Mesendoderm (in vitro differentiated cells): ENCODE data around the gene NECAB3.

Experiments
- DNase-seq: peaks from one replicate; pipeline ENCODE4 v3.0.0; 2013
- H2AK5ac ChIP-seq: 2 replicates; pipeline ENCODE4 v1.6.1; 2013; ENCODE audit warnings: low read length, inconsistent platforms
- H2BK120ac ChIP-seq: 2 replicates; pipeline ENCODE4 v1.6.1; 2013; ENCODE audit warnings: low read depth, mild to moderate bottlenecking, low read length, moderate library complexity, mixed read lengths
- H2BK15ac ChIP-seq: replicated peaks from 2 replicates; pipeline ENCODE4 v1.6.1; 2013; ENCODE audit warnings: low read depth, mild to moderate bottlenecking, moderate library complexity
- H2BK5ac ChIP-seq: 2 replicates; pipeline ENCODE4 v1.6.1; 2013; ENCODE audit warnings: low read length, inconsistent platforms
- H3K18ac ChIP-seq: 2 replicates; pipeline ENCODE4 v1.6.1; 2013; ENCODE audit warnings: mild to moderate bottlenecking, low read length, mixed read lengths
- H3K23ac ChIP-seq: one replicate; pipeline ENCODE4 v1.6.1; 2013; ENCODE audit warnings: low read length
- H3K27ac ChIP-seq: 2 replicates; pipeline ENCODE4 v1.5.1; 2013; ENCODE audit warnings: low read depth, mild to moderate bottlenecking, inconsistent platforms, low read length, moderate library complexity
- H3K27me3 ChIP-seq: 2 replicates; pipeline ENCODE4 v1.6.1; 2013; ENCODE audit warnings: low read length, control low read depth, mild to moderate bottlenecking, inconsistent platforms; ENCODE audit not compliant: insufficient read depth, poor library complexity
- H3K36me3 ChIP-seq: 2 replicates; pipeline ENCODE4 v1.6.1; 2013; ENCODE audit warnings: low read length, inconsistent platforms; ENCODE audit not compliant: control insufficient read depth, insufficient read depth
- H3K4ac ChIP-seq: one replicate; pipeline ENCODE4 v1.6.1; 2013; ENCODE audit warnings: low read depth, mild to moderate bottlenecking, low read length, moderate library complexity
- H3K4me1 ChIP-seq: 2 replicates; pipeline ENCODE4 v1.6.1; 2013; ENCODE audit warnings: low read depth, low read length, inconsistent platforms; ENCODE audit not compliant: control insufficient read depth
- H3K4me2 ChIP-seq: 2 replicates; pipeline ENCODE4 v1.6.1; 2013; ENCODE audit warnings: low read length
- H3K4me3 ChIP-seq: 2 replicates; pipeline ENCODE4 v1.5.1; 2013; ENCODE audit warnings: mild to moderate bottlenecking, low read length
- H3K56ac ChIP-seq: one replicate; pipeline ENCODE4 v1.6.1; 2013; ENCODE audit warnings: low read length
- H3K79me1 ChIP-seq: 2 replicates; pipeline ENCODE4 v1.6.1; 2013; ENCODE audit warnings: low read length, inconsistent platforms
- H3K79me2 ChIP-seq: 2 replicates; pipeline ENCODE4 v1.6.1; 2013; ENCODE audit warnings: mild to moderate bottlenecking, low read length; ENCODE audit not compliant: control insufficient read depth, insufficient read depth
- H3K9ac ChIP-seq: 2 replicates; pipeline ENCODE4 v1.6.1; 2013; ENCODE audit warnings: low read length, inconsistent platforms
- H4K5ac ChIP-seq: one replicate; pipeline ENCODE4 v1.6.1; 2013; ENCODE audit warnings: low read length
- H4K8ac ChIP-seq: one replicate; pipeline ENCODE4 v1.6.1; 2013; ENCODE audit warnings: low read depth, mild to moderate bottlenecking, control low read depth, low read length, moderate library complexity
- WGBS: extraction: QIAGEN DNeasy Blood & Tissue Kit; methylation state at CpG from one replicate; pipeline ENCODE4 v1.1.7; 2013; ENCODE audit warnings: low lambda C conversion rate, missing lambda C conversion rate; ENCODE audit not compliant: insufficient coverage; ENCODE audit errors: extremely low coverage; 5-methylcytosine and 5-hydroxymethylcytosine counted together

The NECAB3 gene

DNA sequence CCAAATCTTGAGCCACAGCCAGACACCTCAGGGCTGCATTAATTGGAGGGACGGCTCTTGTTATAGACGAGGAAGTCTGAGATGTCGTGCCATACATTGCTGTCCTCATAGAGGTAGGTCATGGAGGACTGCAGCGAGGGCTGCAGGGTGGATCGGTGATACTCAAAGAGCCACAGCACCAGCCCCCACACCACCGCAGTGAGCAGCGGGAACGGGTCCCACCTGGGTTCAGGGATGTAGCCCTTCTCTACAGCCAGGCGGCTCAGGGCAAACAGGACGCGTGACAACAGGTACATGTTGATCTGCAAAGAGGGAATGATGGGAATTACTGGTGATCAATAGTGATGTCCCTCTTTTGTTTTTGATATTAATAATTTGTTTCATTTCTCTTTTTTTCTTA is 33.4 kb upstream of the NECAB3 start:
- H3K36me3 ChIP-seq: no peaks in the 10 kb centered on the region
- DNase-seq: no peak
- no peaks in the 10 kb centered on the region for H3K79me2 ChIP-seq
- no peak overlapping the region for H3K27ac ChIP-seq
- no peak overlapping the region for H2AK5ac ChIP-seq
- no peak overlapping the region for H3K56ac ChIP-seq
- no peak overlapping the region for H3K9ac ChIP-seq
- no peaks in the 10 kb centered on the region for H3K79me1 ChIP-seq
- H3K4me3 ChIP-seq: no peak overlapping the region
- H3K4ac ChIP-seq: no peak overlapping the region
- no peaks in the 10 kb centered on the region for H3K4me1 ChIP-seq
- no CpG with 5 or more reads among the region's 11 CpGs for WGBS
- H4K5ac ChIP-seq: no peak overlapping the region
- no peak overlapping the region for H2BK120ac ChIP-seq
- no peak overlapping the region for H2BK15ac ChIP-seq
- no peaks in the 10 kb centered on the region for H3K27me3 ChIP-seq
- H3K23ac ChIP-seq: no peak overlapping the region
- H2BK5ac ChIP-seq: no peak overlapping the region
- H4K8ac ChIP-seq: no peak overlapping the region
- H3K4me2 ChIP-seq: no peak overlapping the region
- H3K18ac ChIP-seq: no peak overlapping the region

DNA sequence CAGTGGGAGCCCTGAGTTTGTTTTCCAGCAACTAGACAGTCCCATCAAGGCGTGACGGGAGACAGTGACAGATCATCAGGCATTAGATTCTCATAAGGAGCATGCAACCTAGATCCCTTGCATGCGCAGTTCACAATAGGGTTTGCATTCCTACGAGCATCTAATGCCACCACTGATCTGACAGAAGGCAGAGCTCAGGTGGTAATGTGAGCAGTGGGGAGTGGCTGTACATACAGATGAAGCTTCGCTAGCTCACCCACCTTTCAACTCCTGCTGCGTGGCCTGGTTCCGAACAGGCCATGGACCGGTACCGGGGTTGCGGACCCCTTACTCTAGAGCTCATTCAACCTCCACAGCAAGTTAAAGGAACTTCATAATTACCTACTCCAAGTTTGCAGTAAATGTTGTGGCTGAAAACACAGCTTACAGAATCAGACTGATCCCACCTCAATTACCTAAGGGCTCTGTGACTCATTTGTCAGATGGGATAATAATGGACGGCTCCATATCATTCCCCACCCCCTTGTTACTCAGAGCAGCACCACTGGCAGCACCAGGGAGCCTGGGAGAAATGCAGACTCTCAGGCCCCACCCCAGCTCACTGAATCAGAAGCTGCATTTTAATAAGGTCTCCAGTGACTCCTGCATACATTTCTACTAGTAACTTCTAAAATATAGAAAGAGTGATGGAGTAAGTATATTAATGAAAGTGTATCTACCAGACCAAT is 30.1 kb upstream of the NECAB3 start:
- Histone ChIP-seq H3K4me3 (no peak overlapping the region), H3K4me1 (no peaks in the 10 kb centered on the region), H4K8ac (no peak overlapping the region), H3K56ac (no peak overlapping the region), H3K9ac (no peak overlapping the region), H2BK5ac (no peak overlapping the region), H3K79me2 (no peaks in the 10 kb centered on the region), H4K5ac (no peak overlapping the region), H3K27ac (no peak overlapping the region), H2BK15ac (no peak overlapping the region), H3K4me2 (no peak overlapping the region), H2AK5ac (no peak overlapping the region), H3K79me1 (no peaks in the 10 kb centered on the region), H3K4ac (no peak overlapping the region), H3K27me3 (no peaks in the 10 kb centered on the region), H2BK120ac (no peak overlapping the region), H3K23ac (no peak overlapping the region), H3K36me3 (no peaks in the 10 kb centered on the region), H3K18ac (no peak overlapping the region)
- DNase-seq: no peak
- WGBS: no CpG with 5 or more reads among the region's 11 CpGs

DNA sequence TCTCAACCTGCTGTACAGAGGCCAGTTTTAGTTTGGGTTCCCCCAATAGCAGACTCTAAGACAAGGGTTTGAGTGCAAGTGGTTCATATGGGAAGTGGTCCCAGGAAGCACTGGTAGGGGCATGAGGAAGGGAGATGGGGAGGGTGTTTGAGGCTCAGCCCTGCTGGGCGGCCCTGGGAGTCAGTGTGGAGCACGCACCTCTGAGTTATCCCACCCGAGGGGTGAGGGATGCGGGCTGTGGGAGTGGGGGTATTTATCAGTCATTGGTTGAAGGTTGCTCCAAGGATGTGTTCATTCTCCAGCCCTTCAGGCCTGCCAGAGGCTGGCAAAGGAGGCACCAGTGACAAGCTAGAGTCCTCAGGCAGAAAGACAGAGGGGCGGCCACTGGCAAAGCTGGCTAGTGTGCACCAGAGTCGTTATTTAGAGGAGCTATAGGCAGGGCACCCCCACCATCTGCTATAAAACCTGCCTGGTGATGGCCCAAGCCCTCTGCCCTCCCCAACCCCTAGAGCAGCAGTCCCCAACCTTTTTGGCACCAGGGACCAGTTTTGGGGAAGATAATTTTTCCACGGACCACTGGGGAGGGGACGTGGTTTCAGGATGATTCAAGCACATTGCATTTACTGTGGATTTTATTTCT is 29.4 kb upstream of the NECAB3 start:
- H2AK5ac ChIP-seq: no peak overlapping the region
- H3K4me2 ChIP-seq: no peak overlapping the region
- no peaks in the 10 kb centered on the region for H3K36me3 ChIP-seq
- H3K79me1 ChIP-seq: no peaks in the 10 kb centered on the region
- no peaks in the 10 kb centered on the region for H3K79me2 ChIP-seq
- H4K5ac ChIP-seq: no peak overlapping the region
- no peak overlapping the region for H3K18ac ChIP-seq
- no peak for DNase-seq
- H4K8ac ChIP-seq: no peak overlapping the region
- H2BK120ac ChIP-seq: no peak overlapping the region
- no peak overlapping the region for H3K4ac ChIP-seq
- no peak overlapping the region for H2BK15ac ChIP-seq
- no peak overlapping the region for H3K56ac ChIP-seq
- H3K4me1 ChIP-seq: no peaks in the 10 kb centered on the region
- no CpG with 5 or more reads among the region's 8 CpGs for WGBS
- H3K27me3 ChIP-seq: no peaks in the 10 kb centered on the region
- no peak overlapping the region for H3K9ac ChIP-seq
- no peak overlapping the region for H3K4me3 ChIP-seq
- H2BK5ac ChIP-seq: no peak overlapping the region
- no peak overlapping the region for H3K27ac ChIP-seq
- no peak overlapping the region for H3K23ac ChIP-seq

DNA sequence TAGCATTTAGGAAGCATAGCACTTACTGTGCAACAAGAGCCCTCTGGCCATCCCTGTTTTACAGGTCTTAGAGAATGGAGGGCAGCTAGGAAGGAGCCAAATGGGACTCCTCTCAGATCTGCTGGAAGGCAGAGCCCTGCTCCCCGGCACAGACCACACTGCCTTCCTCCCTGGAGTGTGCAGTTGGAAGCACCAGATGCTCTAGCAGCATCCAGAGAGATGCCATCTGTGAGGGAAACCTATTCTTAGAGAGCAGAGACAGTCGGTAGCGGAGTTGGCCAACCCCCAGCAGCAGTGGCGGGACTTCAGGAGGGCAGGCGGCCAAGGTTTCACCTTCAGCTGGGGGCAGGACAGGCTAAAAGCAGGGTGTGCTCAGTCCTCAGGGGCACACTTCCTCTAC is 28.6 kb upstream of the NECAB3 start:
- H3K18ac ChIP-seq: no peak overlapping the region
- no peaks in the 10 kb centered on the region for H3K36me3 ChIP-seq
- H4K5ac ChIP-seq: no peak overlapping the region
- no peak overlapping the region for H3K27ac ChIP-seq
- no peak overlapping the region for H3K4me2 ChIP-seq
- H3K23ac ChIP-seq: no peak overlapping the region
- H3K4me1 ChIP-seq: no peaks in the 10 kb centered on the region
- no peak overlapping the region for H3K9ac ChIP-seq
- H3K56ac ChIP-seq: no peak overlapping the region
- H2BK120ac ChIP-seq: no peak overlapping the region
- no peaks in the 10 kb centered on the region for H3K27me3 ChIP-seq
- no peaks in the 10 kb centered on the region for H3K79me2 ChIP-seq
- no CpG with 5 or more reads among the region's 5 CpGs for WGBS
- no peaks in the 10 kb centered on the region for H3K79me1 ChIP-seq
- H2BK5ac ChIP-seq: no peak overlapping the region
- no peak overlapping the region for H2AK5ac ChIP-seq
- no peak overlapping the region for H2BK15ac ChIP-seq
- H3K4ac ChIP-seq: no peak overlapping the region
- H3K4me3 ChIP-seq: no peak overlapping the region
- no peak overlapping the region for H4K8ac ChIP-seq
- no peak for DNase-seq

DNA sequence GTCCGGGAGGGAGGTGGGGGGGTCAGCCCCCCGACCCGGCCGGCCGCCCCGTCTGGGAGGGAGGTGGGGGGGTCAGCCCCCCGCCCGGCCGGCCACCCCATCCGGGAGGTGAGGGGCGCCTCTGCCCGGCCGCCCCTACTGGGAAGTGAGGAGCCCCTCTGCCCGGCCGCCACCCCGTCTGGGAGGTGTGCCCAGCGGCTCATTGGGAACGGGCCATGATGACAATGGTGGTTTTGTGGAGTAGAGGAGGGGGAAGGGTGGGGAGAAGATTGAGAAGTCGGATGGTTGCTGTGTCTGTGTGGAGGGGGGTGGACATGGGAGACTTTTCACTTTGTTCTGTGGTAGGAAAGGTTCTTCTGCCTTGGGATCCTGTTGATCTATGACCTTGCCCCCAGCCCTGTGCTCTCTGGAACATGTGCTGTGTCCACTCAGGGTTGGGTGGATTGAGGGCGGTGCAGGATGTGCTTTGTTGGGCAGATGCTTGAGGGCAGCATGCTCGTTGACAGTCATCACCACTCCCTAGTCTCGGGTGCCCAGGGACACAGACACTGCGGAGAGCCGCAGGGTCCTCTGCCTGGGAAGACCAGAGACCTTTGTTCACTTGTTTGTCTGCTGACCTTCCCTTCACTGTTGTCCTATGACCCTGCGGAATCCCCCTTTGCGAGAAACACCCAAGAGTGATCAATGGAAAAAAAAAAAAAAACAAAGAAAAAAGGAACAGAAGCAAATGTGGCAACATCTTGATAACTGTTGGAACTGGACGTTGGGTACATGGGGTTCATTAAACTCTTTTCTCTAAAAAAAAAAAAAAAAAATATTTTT is 27.6 kb upstream of the NECAB3 start:
- no peak overlapping the region for H2BK120ac ChIP-seq
- no peak overlapping the region for H3K9ac ChIP-seq
- DNase-seq: no peak
- no CpG with 5 or more reads among the region's 27 CpGs for WGBS
- H2BK15ac ChIP-seq: no peak overlapping the region
- no peak overlapping the region for H4K8ac ChIP-seq
- no peak overlapping the region for H3K23ac ChIP-seq
- no peaks in the 10 kb centered on the region for H3K79me1 ChIP-seq
- H2AK5ac ChIP-seq: no peak overlapping the region
- H3K4me3 ChIP-seq: no peak overlapping the region
- H3K27me3 ChIP-seq: no peaks in the 10 kb centered on the region
- H4K5ac ChIP-seq: no peak overlapping the region
- no peaks in the 10 kb centered on the region for H3K79me2 ChIP-seq
- no peak overlapping the region for H3K4me2 ChIP-seq
- no peak overlapping the region for H2BK5ac ChIP-seq
- H3K36me3 ChIP-seq: no peaks in the 10 kb centered on the region
- no peak overlapping the region for H3K56ac ChIP-seq
- no peaks in the 10 kb centered on the region for H3K4me1 ChIP-seq
- no peak overlapping the region for H3K4ac ChIP-seq
- no peak overlapping the region for H3K18ac ChIP-seq
- H3K27ac ChIP-seq: no peak overlapping the region
